Liver (tissue), 9 donors: ENCODE measurements around the gene HEG1. TPM values are rescaled to one million over a fixed set of nuclear protein-coding genes. Genes with fewer than 3 reads are reported as not detected.

ENCODE experiments used
- DNase-seq: peaks from one replicate; pipeline ENCODE4 v3.0.0-alpha.2; 2017; ENCODE audit warnings: low spot score
- H3K27ac ChIP-seq, 2 donors: one replicate each; pipeline ENCODE4 v1.7.0; 2013; ENCODE audit warnings: inconsistent platforms in 2 of 2, low read length in 2 of 2, control low read depth in 1 of 2, low read depth in 1 of 2, mild to moderate bottlenecking in 1 of 2
- H3K27me3 ChIP-seq, 4 donors: one replicate each; pipeline versions ENCODE4 v1.6.1 to v1.7.0; 2013; ENCODE audit warnings: low read length in 3 of 4, inconsistent platforms in 1 of 4, mild to moderate bottlenecking in 1 of 4, moderate library complexity in 1 of 4; ENCODE audit not compliant: control insufficient read depth in 4 of 4, insufficient read depth in 4 of 4
- H3K36me3 ChIP-seq, 4 donors: one replicate each; pipeline versions ENCODE4 v1.6.1 to v1.7.0; 2013; ENCODE audit warnings: low read length in 3 of 4, mild to moderate bottlenecking in 3 of 4, low read depth in 1 of 4, moderate library complexity in 1 of 4; ENCODE audit not compliant: control insufficient read depth in 4 of 4, insufficient read depth in 3 of 4
- H3K4me1 ChIP-seq, 4 donors: one replicate each; pipeline versions ENCODE4 v1.6.1 to v1.7.0; 2013; ENCODE audit warnings: low read length in 3 of 4, mild to moderate bottlenecking in 3 of 4, moderate library complexity in 1 of 4; ENCODE audit not compliant: control insufficient read depth in 4 of 4, insufficient read depth in 4 of 4
- H3K4me3 ChIP-seq, 3 donors: one replicate each; pipeline versions ENCODE4 v1.6.1 to v1.7.0; 2013; ENCODE audit warnings: low read length in 3 of 3, control low read depth in 1 of 3, low read depth in 1 of 3, mild to moderate bottlenecking in 1 of 3
- H3K9ac ChIP-seq, 2 donors: one replicate each; pipeline ENCODE4 v1.7.0; 2013; ENCODE audit warnings: low read length in 2 of 2, mild to moderate bottlenecking in 2 of 2, moderate library complexity in 2 of 2, control low read depth in 1 of 2, low read depth in 1 of 2
- H3K9me3 ChIP-seq, 4 donors: one replicate each; pipeline versions ENCODE4 v1.6.1 to v1.7.0; 2013; ENCODE audit warnings: low read length in 3 of 4; ENCODE audit not compliant: control insufficient read depth in 4 of 4
- EGR1 ChIP-seq, 2 donors: IDR thresholded peaks; 2 replicates each; pipeline ENCODE4 v1.6.1; 2016 to 2018; ENCODE audit warnings: antibody characterized with exemption in 2 of 2, low read depth in 2 of 2
- GABPA ChIP-seq, 2 donors: IDR thresholded peaks in 1 of 2; conservative IDR thresholded peaks in 1 of 2; 2 replicates each; pipeline ENCODE4 v1.6.1; 2016; ENCODE audit warnings: antibody characterized with exemption in 2 of 2, mild to moderate bottlenecking in 1 of 2, moderate library complexity in 1 of 2
- HNF4A ChIP-seq, 2 donors: conservative IDR thresholded peaks; 2 replicates each; pipeline ENCODE4 v1.6.1; 2016; ENCODE audit warnings: antibody characterized with exemption in 2 of 2, mild to moderate bottlenecking in 2 of 2
- JUND ChIP-seq, 2 donors: IDR thresholded peaks; 2 replicates each; pipeline ENCODE4 v1.6.1; 2016; ENCODE audit warnings: antibody characterized with exemption in 2 of 2
- MAX ChIP-seq: IDR thresholded peaks from 2 replicates; pipeline ENCODE4 v1.6.1; 2016; ENCODE audit warnings: antibody characterized with exemption
- NR2F2 ChIP-seq: IDR thresholded peaks from 2 replicates; pipeline ENCODE4 v1.6.1; 2016; ENCODE audit warnings: antibody characterized with exemption
- RAD21 ChIP-seq, 2 donors: IDR thresholded peaks; 2 replicates each; pipeline ENCODE4 v1.6.1; 2016; ENCODE audit warnings: antibody characterized with exemption in 2 of 2, mild to moderate bottlenecking in 2 of 2
- REST ChIP-seq: IDR thresholded peaks from 2 replicates; pipeline ENCODE4 v1.6.1; 2016; ENCODE audit warnings: antibody characterized with exemption, mild to moderate bottlenecking
- RXRA ChIP-seq, 2 donors: IDR thresholded peaks; 2 replicates each; pipeline ENCODE4 v1.6.1; 2017 to 2018; ENCODE audit warnings: antibody characterized with exemption in 2 of 2, mild to moderate bottlenecking in 1 of 2
- SP1 ChIP-seq: IDR thresholded peaks from 2 replicates; pipeline ENCODE4 v1.6.1; 2018; ENCODE audit warnings: antibody characterized with exemption, mild to moderate bottlenecking
- TAF1 ChIP-seq: conservative IDR thresholded peaks from 2 replicates; pipeline ENCODE4 v1.6.1; 2016; ENCODE audit warnings: antibody characterized with exemption, mild to moderate bottlenecking
- ZBTB33 ChIP-seq: IDR thresholded peaks from 2 replicates; pipeline ENCODE4 v1.6.1; 2016; ENCODE audit warnings: antibody characterized with exemption
- WGBS: extraction: QIAGEN DNeasy Blood & Tissue Kit; methylation state at CpG from one replicate; pipeline ENCODE4 v1.1.7; 2013; 5-methylcytosine and 5-hydroxymethylcytosine counted together
- polyA plus RNA-seq, 2 donors: library from polyadenylated mRNA; stranded (reverse) in 1 of 2; unstranded in 1 of 2; fragments of 200-250 nt in 1 of 2; fragments of >200 nt in 1 of 2; fragmentation: Nextera tagmentation in 1 of 2; extraction: Ambion mirVana in 1 of 2; gene quantifications; one replicate each; pipeline versions ENCODE4 v1.2.1 to v1.2.3, GENCODE V29; 2013 to 2015
- total RNA-seq, 2 donors: library from RNA; depleted of rRNA; stranded (reverse); fragments of >200 nt; gene quantifications; one replicate each; pipeline ENCODE4 v1.2.3, GENCODE V29; 2014
- donor health status: healthy.
- donor health status: healthy.
- donor health status: healthy.
- donor health status: healthy.
- donor health status: healthy.

HEG1 gene
- total and polyA plus RNA-seq, 4 donors: 1.4 to 16.0 (median 5.3) TPM

DNA sequence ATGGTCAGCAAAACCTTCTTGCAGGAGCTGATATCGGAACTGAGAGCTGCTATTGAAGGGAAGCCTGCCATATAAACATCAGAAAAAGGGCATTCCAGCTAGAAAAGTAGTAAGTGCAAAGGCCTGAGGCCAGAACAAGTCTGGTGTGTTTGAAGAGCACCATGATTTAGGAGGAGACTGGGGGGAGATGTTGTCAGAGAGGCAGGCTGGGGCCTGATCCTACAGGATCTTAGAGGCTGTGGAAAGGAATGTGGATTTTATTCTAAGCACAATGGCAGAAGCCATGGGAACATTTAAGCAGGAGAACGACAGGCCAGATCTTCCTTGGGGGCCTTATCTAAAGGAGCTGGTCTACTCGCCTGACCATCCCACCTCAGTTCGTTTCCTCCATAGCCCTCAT lies 116.1 kb downstream of the HEG1 start (continued):
- TF ChIP-seq ZBTB33: no peak
- TF ChIP-seq EGR1 (IDR thresholded peaks at IDR 0.05; ENCODE audit: low read depth in 2 of 2): no peak
- TF ChIP-seq JUND (IDR thresholded peaks at IDR 0.05): no peak

GRCh38 chr3:124938896-124939295 lies 116.9 kb downstream of the HEG1 start:
- DNase-seq: no peak
- Histone ChIP-seq H3K36me3 (no peaks in the 10 kb centered on the region), H3K27me3 (no peaks in the 10 kb centered on the region), H3K4me3 (no peak overlapping the region), H3K9ac (no peak overlapping the region), H3K4me1 (no peaks in the 10 kb centered on the region), H3K9me3 (peaks cover 0 to 2% (median 0%) of the 10 kb centered on the region in 4 donors), H3K27ac (no peak overlapping the region)
- TF ChIP-seq EGR1 (IDR thresholded peaks at IDR 0.05; ENCODE audit: low read depth in 2 of 2) (no peak), SP1 (no peak), TAF1 (no peak)
- WGBS: 97% methylated on average over 5 of the region's 5 CpGs

DNA sequence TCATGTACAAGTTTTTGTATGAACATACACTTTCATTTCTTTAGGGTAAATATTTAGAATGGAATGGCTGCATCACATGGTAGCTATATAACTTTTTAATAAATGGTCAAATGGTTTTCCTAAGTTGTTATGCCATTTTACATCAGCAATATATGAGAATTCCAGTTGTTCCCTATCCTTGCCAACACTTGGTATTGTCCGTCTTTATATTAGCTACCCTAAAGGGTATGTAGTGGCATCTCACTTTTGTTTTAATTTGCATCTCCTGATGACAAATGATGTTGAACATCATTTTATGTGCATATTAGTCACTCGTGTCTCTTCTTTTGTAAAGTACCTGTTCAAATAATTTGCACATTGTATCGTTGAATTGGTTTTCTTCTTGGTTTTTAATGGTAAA lies 118.7 kb downstream of the HEG1 start:
- Histone ChIP-seq H3K36me3 (no peaks in the 10 kb centered on the region), H3K9ac (no peak overlapping the region), H3K9me3 (peaks cover 0 to 2% (median 0%) of the 10 kb centered on the region in 4 donors), H3K4me1 (no peaks in the 10 kb centered on the region), H3K27me3 (no peaks in the 10 kb centered on the region), H3K4me3 (no peak overlapping the region), H3K27ac (no peak overlapping the region)
- DNase-seq: no peak
- TF ChIP-seq RAD21 (IDR thresholded peaks at IDR 0.05) (no peak), GABPA (IDR thresholded peaks at IDR 0.05 in 1 of 2, conservative IDR thresholded peaks at IDR 0.05 in 1 of 2) (no peak), EGR1 (IDR thresholded peaks at IDR 0.05; ENCODE audit: low read depth in 2 of 2) (no peak), TAF1 (no peak), RXRA (IDR thresholded peaks at IDR 0.05) (no peak)
- WGBS: 96% methylated on average over 3 of the region's 3 CpGs

GRCh38 chr3:124935794-124936542 lies 119.8 kb downstream of the HEG1 start:
- Histone ChIP-seq H3K9me3 (peaks cover 0 to 2% (median 0%) of the 10 kb centered on the region in 4 donors), H3K27me3 (no peaks in the 10 kb centered on the region), H3K36me3 (no peaks in the 10 kb centered on the region), H3K9ac (no peak overlapping the region), H3K4me1 (no peaks in the 10 kb centered on the region), H3K27ac (no peak overlapping the region), H3K4me3 (no peak overlapping the region)
- 81% methylated on average over 5 of the region's 5 CpGs for WGBS
- no peak for DNase-seq
- TF ChIP-seq REST (no peak), MAX (no peak), HNF4A (conservative IDR thresholded peaks at IDR 0.05) (no peak), RAD21 (IDR thresholded peaks at IDR 0.05) (no peak), RXRA (IDR thresholded peaks at IDR 0.05) (no peak), NR2F2 (no peak), ZBTB33 (no peak), JUND (IDR thresholded peaks at IDR 0.05) (no peak)
